ENCODE data around the gene FGF19.

Gene FGF19, protein sequence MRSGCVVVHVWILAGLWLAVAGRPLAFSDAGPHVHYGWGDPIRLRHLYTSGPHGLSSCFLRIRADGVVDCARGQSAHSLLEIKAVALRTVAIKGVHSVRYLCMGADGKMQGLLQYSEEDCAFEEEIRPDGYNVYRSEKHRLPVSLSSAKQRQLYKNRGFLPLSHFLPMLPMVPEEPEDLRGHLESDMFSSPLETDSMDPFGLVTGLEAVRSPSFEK

DNA sequence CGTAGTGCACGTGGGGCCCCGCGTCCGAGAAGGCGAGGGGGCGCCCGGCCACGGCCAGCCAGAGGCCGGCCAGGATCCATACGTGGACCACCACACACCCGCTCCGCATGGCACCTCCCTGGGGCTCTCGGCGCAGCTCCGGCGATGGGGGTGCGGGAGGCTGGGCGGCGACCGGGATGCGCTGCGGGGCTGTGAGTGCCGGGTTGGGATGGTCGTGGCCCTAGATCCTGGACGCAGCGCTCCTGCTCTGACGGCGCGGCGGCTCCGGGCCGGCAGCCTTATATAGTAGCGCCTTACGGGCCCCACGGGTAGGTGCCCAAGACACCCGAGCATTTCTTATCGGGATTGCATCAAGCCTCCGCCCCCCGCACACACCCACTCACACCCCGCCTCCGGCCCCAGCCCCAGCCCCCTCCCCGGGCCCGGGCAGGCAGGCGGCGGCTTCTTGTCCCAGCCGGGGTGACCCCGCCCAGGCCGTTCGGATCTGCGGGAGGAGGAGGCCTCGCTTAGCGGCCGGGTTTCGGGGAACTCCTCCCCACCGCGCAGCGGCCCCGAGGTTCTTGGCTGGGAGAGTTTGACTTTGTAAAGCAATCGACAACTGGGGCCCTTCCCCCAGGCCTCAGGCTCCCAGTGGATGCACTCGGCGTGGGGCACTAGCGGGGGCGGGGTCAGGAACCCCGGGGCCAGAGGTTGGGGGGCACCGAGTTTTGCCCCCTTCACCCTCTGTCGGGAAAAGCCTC, at the start of gene FGF19:
Gene FGF19, minus strand, starts transcription at position 255 of the 740 bp plus-strand sequence. Its CDS starts 146 bp downstream, at position 109.
- no peak for DNase-seq

DNA sequence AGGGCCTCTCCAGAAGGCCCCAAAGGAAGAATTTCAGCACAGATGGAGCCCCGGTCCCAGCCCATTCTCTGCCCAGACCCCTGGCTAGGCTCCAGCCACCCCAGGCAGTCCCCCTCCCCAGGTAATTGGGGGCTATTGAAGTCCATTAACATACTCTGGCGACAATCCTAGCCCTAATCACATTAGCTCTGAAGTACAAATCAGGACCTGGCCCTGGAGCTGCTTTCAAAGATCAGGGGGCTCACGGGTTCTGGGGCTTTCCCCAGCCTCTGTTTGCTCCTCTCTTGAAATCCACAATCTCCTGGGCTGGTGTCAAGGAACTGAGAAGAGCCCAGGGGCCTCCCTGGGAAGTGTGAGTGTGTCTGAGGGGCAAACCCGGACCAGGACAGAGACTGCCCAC, 49.1 kb upstream of the FGF19 start:
- DNase-seq: no peak

DNA sequence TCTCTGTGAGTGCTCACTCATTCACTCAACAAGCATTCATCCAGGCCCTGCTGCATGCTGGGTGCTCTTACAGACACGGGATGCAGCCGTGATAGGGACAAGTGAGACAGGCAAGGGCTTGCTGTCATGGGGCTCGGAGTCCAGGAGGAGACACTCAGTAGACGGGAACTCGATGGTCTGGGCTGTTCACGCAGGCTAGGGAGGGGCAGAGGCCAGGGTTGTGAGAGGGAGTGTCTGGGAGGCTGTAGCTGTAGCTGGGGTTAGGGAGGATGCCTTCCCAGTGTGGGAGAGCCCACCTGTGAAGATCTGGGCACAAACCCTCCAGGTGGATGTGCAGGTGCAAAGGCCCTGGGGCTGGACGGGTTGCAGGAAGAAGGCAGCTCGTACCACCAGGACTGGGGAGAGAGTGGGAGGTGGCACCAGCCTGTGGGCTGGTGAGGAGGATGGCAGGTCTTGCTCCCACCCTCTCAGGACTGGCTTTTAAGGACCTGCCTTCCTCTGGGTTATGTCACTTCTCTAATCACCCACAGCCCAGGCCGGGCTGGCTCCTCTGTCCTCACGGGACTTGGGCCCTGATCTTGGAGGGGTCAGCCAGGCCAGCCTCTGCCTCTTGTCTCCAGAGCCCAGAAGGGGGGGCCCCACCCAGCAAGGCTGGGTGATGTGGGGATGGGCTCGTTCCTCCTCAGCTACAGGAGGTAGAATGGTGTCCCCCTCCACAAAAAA, 47.2 kb upstream of the FGF19 start:
- no peak for DNase-seq

DNA sequence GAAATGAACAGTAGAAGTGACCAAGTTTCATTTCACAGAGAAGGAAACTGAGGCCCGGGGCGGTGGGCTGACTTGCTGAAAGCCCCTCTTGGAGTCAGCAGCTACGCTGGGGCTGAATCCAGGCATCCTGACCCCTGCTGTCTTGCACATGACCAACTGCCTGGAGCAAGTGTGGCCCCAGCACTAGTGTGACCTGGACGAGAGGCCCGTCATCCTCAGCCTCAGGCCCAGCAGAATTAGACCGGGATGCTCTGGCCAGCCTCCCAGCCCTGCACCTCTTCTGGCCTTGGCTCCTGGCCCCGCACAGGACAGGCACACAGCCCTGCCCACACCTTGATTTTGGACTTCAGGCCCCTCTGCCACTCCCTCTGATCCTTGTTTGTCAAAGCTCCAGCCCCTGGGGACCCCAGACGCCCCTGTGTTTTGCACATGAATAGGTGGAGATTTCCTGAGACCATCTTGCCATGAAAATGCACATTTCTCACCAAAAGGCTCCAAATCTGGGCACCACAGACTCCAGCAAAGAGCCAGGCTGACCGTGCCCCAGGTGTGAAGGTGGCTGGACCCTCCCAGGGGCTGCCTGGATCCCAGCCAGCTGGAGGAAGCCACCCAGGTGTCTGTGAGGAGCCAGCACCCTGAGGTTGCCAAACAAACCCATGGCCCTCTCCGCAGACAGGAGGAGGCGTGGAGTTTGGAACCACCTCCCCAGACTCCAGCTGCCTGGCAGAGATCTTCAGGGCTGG, 46.5 kb upstream of the FGF19 start:
- DNase-seq: no peak

- DNase-seq: no peak
Observed at GRCh38 chr11:69748637-69749036, 44.8 kb upstream of the FGF19 start.

GRCh38 chr11:69746752-69747742, 43.2 kb upstream of the FGF19 start:
- DNase-seq: no peak

- no peak for DNase-seq
Observed at GRCh38 chr11:69746140-69746539, 42.3 kb upstream of the FGF19 start.

DNA sequence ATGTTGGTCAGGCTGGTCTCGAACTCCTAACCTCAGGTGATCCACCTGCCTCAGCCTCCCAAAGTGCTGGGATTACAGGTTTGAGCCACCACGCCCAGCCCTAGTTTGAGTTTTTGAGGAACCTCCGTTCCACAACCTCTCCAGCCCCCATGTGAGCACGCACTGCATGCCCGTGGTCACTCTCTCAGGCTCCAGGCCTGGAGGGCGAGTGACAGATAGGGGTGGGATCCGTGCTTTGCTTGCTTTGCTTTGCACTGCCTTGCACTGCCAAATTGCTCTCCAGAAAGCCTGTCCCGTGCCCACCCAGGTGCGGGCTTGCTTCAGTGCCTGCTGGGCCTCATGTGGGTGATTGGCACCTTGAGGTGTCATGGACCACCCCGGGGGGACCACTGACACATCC, 41.4 kb upstream of the FGF19 start:
- DNase-seq: no peak

GRCh38 chr11:69744435-69744834, 40.6 kb upstream of the FGF19 start:
- no peak for DNase-seq

- no peak for DNase-seq
Observed at GRCh38 chr11:69734841-69735240, 31.0 kb upstream of the FGF19 start.

DNA sequence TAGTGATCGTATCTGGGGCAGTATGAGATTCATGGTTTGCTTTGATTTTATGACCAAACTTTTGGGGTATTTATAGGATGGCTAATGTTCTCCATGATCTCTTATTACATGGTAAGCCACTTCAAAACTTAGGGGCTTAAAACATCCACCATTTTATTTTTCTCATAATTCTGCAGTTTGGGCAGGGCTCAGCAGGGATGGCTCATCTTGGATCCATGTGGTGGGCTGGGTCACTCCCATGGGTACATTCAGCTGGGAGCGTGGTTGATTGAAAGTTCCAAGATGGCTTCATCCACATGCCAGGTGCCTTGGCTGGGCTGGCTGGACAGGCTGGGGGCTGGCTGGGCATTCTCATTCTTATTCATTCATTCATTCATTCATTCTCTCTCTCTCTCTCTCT, 30.5 kb upstream of the FGF19 start:
- DNase-seq: no peak

GRCh38 chr11:69732910-69733309, 29.1 kb upstream of the FGF19 start:
- no peak for DNase-seq

DNA sequence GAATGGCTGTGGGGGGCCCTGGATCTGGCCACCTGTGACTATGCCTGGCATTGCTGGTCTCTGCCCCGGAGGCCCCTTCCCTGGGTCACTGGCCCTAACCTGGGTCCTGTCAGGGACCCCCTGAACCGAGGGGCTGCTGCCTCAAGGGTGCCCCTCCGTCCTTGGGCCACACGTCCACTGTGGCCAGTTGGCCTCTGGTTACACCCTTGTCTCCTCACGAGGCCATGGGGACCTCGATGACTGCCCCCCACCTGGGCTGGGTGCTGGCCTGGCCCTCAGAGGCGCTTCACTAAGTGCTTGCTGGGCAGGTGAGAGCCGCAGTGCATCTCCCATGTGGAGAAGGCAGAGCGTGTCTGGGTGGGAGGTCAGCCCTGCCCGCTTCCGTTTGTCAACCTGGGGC, 27.3 kb upstream of the FGF19 start:
- no peak for DNase-seq

- no peak for DNase-seq
Observed at GRCh38 chr11:69730500-69730899, 26.7 kb upstream of the FGF19 start.

DNA sequence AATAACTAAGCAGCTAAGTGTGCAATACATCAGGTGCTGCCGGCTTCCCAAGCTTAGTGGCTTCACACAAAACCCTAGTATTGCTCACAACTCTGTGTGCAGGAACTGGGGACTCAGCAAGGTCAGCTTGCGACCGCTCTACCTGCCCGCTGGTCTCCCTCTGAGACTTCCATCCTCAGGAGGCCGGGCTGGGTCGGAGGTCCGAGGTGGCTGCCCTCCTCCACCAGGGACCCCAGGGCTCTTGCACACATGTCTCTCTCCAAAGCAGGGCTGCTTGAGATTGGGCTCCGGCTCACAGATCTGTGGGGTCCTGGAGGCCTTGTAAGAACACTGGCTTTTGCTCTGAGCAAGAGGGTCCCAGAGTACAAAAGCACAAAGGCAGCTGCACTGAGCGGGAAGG, 25.4 kb upstream of the FGF19 start:
- DNase-seq: no peak

- no peak for DNase-seq
Observed at GRCh38 chr11:69727266-69727665, 23.4 kb upstream of the FGF19 start.

DNA sequence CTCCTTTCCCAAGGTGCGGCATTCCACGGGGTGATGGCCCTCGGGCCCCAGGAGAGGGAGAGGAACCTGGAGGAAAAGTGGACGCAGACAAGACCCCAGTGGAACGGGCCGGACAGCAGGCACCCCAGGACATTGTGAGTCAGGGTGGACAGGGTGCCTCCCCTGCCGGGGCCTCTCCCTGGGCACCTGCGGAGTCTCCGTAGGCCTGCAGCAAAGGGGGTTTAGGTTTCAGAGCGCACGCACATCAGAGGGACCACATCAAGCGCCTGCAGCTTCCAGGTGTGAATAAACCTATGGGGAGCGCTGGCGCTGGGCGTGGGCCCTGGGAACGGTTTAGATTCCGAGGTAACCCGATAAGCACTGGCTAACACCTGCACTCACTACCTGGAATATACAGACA, 22.7 kb upstream of the FGF19 start:
- DNase-seq: no peak

GRCh38 chr11:69726019-69726418, 22.2 kb upstream of the FGF19 start:
- DNase-seq: no peak

GRCh38 chr11:69721745-69722144, 17.9 kb upstream of the FGF19 start:
- peak; percentile 63 to 70 for DNase-seq

DNA sequence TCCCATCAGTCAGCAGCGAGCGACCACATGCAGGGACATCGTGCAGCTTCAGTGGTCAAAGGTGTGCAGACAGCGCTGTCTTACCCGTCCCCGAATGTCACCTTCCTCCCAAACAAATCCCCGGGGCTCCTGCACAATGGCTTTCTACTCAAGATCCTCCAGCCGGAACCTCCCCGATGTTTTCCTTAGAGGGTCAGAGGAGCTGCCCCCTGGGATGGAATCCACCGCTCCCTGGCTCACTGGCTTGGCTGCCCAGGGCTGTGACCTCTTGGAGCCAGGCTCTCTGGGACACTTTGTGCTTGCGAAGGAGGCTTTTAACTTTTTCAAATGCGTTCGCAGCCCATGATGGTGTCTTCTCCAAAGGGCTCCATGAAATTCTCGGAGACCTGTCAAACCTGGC, 17.3 kb upstream of the FGF19 start:
- no peak for DNase-seq

GRCh38 chr11:69718912-69719311, 15.1 kb upstream of the FGF19 start:
- no peak for DNase-seq

- peak; percentile 63 to 75 for DNase-seq
Observed at GRCh38 chr11:69718147-69718546, 14.3 kb upstream of the FGF19 start.
